ENCODE data around the gene ZNF787.
A peak's percentile ranks its signal among the peaks of the same experiment; 100 is the strongest.

The ZNF787 gene

GRCh38 chr19:56144376-56144775 lies 23.3 kb upstream of the ZNF787 start:
- TF ChIP-seq CTCF (IDR thresholded peaks at IDR 0.05; ENCODE audit: low read depth, low read length): no peak
- H3K4me3 ChIP-seq (ENCODE audit: low read depth, low read length): no peak overlapping the region

DNA sequence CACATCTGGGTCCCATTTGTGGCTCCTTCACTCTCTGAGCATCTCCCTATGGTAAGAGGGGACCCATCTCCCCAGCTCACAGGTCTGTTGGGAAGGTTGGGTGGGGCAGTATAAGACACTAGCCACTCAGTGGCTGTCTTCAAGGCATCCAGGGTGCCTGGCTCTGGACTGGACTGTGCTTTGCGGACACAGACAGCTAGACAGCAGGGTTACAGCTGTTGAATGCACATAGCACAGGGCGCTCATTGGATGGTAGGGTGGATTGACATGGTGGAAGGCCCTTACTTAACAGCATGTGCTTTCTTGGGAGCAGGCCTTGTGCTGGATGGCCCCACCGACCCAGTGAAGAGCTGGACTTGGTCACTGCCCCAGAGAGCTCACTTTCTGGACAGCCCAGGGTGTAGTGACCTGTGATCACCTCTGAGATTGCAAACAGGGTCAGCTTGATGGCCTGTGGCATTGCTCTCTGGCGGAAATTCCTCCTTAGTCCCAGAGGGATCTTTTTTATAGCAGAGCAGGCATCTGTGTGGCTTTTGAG lies 21.9 kb upstream of the ZNF787 start:
- no peak for TF ChIP-seq CTCF (IDR thresholded peaks at IDR 0.05; ENCODE audit: low read depth, low read length)
- no peak overlapping the region for H3K4me3 ChIP-seq (ENCODE audit: low read depth, low read length)

DNA sequence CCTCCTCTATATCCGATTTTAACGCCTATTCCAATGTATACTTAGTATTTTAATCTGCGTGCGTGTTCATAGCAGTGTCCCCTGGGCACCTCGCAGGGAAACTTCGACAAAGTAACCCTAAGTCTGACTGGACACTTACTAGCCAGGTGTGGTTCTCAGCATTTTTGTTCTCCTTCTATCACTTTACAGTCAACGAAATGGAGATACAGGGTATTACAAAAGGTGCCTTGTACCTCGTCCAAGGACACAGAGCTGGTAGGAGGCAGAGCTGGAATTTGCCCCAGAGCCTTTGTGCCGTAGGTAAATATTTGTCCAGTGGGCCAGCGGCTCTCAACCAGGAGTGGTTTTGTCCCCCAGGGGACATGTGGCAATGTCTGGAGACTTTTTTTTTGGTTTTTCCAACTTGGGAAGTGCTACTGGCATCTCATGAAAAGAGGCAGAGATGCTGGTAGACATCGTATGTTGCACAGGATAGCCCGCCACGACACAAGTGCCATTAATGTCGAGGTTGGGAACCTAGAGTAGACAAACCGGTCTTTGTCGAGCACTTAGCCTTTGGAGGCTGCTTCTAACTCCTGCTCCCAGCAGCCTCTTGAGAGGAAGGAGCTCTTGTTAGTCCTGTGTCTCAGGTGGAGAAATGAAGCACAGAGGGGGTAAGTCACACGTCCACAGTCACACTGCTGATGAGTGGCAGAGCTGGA lies 21.1 kb upstream of the ZNF787 start:
- peak overlapping the region; percentile 63 for H3K4me3 ChIP-seq (ENCODE audit: low read depth, low read length)
- TF ChIP-seq CTCF (IDR thresholded peaks at IDR 0.05; ENCODE audit: low read depth, low read length): no peak

DNA sequence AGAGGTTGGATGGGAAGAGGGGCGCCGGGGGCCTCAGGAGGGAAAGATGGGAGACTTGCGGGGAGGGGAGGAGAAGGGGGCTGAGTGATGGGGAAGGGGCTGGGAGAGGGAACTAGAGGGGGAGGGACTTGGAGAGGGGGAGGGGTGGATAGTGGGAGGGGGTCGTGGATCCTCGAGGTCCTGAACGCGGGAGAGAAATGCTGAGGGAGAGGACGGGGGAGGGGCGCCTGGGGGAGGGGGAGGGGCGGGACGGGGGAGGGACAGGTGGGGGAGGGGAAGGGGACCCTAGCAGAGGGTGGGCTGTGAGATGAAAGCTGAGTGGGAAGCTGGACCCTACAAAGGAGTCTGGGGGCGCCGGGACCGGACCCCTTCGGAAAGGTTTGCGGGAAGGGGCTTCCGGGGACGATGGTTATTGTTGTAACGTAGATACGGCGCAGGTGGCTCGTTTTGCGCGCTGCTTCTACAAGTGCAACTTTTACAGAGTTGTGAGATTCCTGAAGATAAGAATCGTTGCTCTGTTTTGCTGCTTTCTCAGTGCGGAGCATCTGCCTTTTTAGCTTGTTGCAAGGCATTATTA lies 20.4 kb upstream of the ZNF787 start:
- peak overlapping the region; percentile 63 for H3K4me3 ChIP-seq (ENCODE audit: low read depth, low read length)
- no peak for TF ChIP-seq CTCF (IDR thresholded peaks at IDR 0.05; ENCODE audit: low read depth, low read length)

DNA sequence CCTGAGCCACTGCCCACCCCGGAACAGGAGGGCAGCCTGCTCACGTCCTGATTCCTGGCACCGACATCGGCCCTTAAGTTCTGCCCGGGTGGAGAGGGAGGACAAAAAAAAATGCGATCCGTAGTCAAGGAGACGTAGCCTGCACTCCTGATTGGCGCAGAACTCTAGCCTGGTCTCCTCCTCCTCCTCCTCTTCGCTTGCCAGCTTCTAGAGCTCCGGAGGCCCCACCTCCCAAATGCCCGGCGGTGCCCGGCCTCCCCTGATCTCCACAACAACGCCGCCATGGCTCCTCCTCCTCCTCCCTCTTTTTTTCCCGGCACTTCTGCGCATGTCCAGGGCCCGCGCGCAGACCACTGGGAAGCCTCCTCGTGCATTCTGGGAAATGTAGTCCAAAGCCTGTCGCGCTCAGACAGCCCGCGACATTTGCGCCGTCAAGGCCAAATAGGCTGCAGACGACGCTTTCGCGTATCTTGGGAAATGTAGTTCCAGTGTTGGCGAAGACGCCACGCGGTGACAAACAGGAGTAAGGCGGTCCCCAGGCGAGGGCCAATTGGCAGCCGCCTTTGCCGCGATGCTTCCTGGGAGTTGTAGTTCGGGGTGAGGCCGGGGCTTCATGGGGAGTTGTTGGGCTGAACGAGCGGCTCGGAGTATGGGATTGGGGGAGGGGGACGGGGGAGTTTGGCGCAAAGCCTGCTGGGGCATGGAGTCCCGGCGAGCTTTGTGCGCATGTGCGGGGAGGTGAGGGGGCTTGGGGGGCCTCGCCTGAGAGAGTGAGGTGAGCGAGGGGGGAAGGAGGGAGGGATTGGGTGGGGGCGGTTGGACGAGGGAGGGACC lies 19.7 kb upstream of the ZNF787 start, which contains the start of gene ZNF444:
Gene ZNF444, plus strand, starts transcription at position 705 of the 834 bp plus-strand sequence. CDS start 5,625 bp downstream, outside the sequence.
- peak within 1 kb of the TSS; percentile 63 for H3K4me3 ChIP-seq (ENCODE audit: low read depth, low read length)
- TF ChIP-seq CTCF (IDR thresholded peaks at IDR 0.05; ENCODE audit: low read depth, low read length): no peak

DNA sequence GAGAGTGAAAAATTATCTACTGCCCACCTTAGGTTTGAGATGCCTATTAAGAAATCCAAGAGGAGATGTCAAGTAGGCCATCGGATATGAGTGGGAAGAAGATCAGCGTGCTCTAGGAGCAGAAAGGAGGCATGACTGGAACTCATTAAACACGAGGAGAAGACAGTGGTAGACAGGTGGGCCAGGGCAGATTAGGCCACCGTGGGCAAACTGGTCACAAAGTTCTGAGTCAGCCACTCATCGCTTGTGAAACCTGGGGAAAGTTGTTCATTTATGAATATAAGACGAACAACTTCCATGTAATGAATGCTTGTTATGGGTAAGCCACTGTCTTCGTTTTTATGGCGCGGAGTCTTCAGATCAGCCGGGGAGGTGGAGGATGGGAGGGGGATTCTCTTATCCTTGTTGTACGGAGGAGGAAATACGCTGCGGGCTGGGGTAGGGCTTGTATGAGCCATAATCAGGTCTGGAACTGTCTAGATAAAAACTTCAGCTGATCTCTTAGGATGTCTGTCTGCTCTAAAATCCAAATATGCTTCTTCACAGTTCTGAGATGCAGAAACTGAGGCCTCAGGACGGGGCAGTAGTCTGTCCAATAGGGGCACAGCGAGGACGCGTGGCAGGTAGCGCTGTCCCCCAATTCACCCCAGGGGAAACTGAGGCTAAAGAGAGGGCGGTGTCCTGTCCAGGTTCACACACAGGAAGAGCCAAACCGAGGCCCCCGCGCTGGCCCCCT lies 18.9 kb upstream of the ZNF787 start:
- peak overlapping the region; percentile 63 for H3K4me3 ChIP-seq (ENCODE audit: low read depth, low read length)
- TF ChIP-seq CTCF (IDR thresholded peaks at IDR 0.05; ENCODE audit: low read depth, low read length): no peak

Data from WI38 (cell line).